MM.1S (cell line): ENCODE data around the gene VTA1.
"Not testable (repeated sequence)": the region's sequence is repeated elsewhere in the genome, so short reads cannot be mapped to it uniquely, and the experiment has no call there.

ENCODE experiments used
- CTCF ChIP-seq: fragments of 300-600 bp; sonication (generic); IDR thresholded peaks from 2 replicates; pipeline ENCODE4 v1.5.1; 2016; ENCODE audit warnings: antibody characterized with exemption, low read length, mixed read lengths
- EZH2 ChIP-seq: fragments of 300-600 bp; sonication (generic); optimal IDR thresholded peaks from 2 replicates; pipeline ENCODE3; 2017; ENCODE audit warnings: low read depth, mild to moderate bottlenecking, antibody characterized with exemption, low read length, mixed read lengths
- EZH2phosphoT487 ChIP-seq: fragments of 300-600 bp; sonication (generic); IDR thresholded peaks from 2 replicates; pipeline ENCODE4 v1.6.1; 2018; ENCODE audit warnings: antibody characterized with exemption, low read length

DNA sequence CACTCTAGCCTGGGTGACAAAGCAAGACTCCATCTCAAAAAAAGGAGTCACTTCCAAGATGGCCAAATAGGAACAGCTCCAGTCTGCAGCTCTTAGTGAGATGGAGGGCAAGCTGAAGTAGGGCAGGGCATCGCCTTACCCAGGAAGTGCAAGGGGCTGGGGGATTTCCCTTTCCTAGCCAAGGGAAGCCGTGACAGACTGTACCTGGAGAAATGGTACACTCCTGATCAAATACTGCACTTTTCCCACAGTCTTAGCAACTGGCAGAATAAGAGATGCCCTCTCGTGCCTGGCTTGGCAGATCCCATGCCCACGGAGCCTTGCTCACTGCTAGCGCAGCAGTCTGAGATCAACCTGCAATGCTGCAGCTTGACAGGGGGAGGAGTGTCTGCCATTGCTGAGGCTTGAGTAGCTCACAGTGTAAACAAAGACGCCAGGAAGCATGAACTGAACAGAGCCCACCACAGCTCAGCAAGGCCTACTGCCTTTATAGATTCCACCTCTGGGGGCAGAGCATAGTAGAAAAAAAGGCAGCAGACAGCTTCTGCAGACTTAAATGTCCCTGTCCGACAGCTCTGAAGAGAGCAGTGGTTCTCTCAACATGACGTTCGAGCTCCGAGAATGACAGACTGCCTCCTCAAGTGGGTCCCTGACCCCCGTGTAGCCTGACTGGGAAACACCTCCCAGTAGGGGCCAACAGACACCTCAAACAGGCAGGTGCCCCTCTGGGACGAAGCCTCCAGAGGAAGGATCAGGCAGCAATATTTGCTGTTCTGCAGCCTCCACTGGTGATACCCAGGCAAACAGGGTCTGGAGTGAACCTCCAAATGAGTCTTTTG lies 85.4 kb downstream of the VTA1 start:
- not testable (repeated sequence) for TF ChIP-seq CTCF, EZH2, EZH2phosphoT487
